HEK293T (cell line): ENCODE measurements around the gene CEACAM18.
A peak's percentile ranks its signal among the peaks of the same experiment; 100 is the strongest.

Experiments
- CTCF ChIA-PET: fragments of 350-600 bp; formaldehyde crosslinking; extraction: SDS; loops from one replicate; lab custom pipeline; 2021; ENCODE audit warnings: antibody characterized with exemption, inconsistent platforms; lab: Yijun Ruan, JAX
- POLR2A ChIA-PET: fragments of 350-600 bp; formaldehyde crosslinking; extraction: SDS; loops from one replicate; lab custom pipeline; 2020; ENCODE audit warnings: antibody characterized with exemption, inconsistent platforms; lab: Yijun Ruan, JAX
- DNase-seq: peaks from one replicate; pipeline ENCODE4 v3.0.0; 2012; ENCODE audit warnings: mixed read lengths; ENCODE audit errors: extremely low spot score
- ARNT ChIP-seq: fragments of 450-650 bp; IDR thresholded peaks from 2 replicates; pipeline ENCODE4 v1.6.1; 2017; ENCODE audit warnings: mild to moderate bottlenecking
- BHLHE40 ChIP-seq: fragments of 450-650 bp; IDR thresholded peaks from 2 replicates; pipeline ENCODE4 v1.6.1; 2016; ENCODE audit warnings: mild to moderate bottlenecking, moderate library complexity, borderline replicate concordance
- CTBP1 ChIP-seq: fragments of 450-650 bp; IDR thresholded peaks from 2 replicates; pipeline ENCODE4 v1.6.1; 2016; ENCODE audit warnings: borderline replicate concordance
- ELF4 ChIP-seq: fragments of 450-650 bp; IDR thresholded peaks from 2 replicates; pipeline ENCODE4 v1.6.1; 2017; ENCODE audit warnings: antibody characterized with exemption
- FOXA1 ChIP-seq: fragments of 450-650 bp; IDR thresholded peaks from 2 replicates; pipeline ENCODE4 v1.6.1; 2016; ENCODE audit warnings: mild to moderate bottlenecking
- FOXK2 ChIP-seq: fragments of 450-650 bp; IDR thresholded peaks from 2 replicates; pipeline ENCODE4 v1.6.1; 2016; ENCODE audit warnings: mild to moderate bottlenecking
- FOXM1 ChIP-seq: fragments of 450-650 bp; IDR thresholded peaks from 2 replicates; pipeline ENCODE4 v1.6.1; 2017; ENCODE audit warnings: mild to moderate bottlenecking, borderline replicate concordance
- HDGF ChIP-seq: fragments of 450-650 bp; IDR thresholded peaks from 2 replicates; pipeline ENCODE4 v1.6.1; 2017; ENCODE audit warnings: antibody characterized with exemption, borderline replicate concordance
- L3MBTL2 ChIP-seq: fragments of 450-650 bp; conservative IDR thresholded peaks from 2 replicates; pipeline ENCODE4 v1.6.1; 2016; ENCODE audit warnings: mild to moderate bottlenecking
- LEF1 ChIP-seq: fragments of 450-650 bp; IDR thresholded peaks from 2 replicates; pipeline ENCODE4 v1.6.1; 2017; ENCODE audit warnings: mild to moderate bottlenecking, borderline replicate concordance
- NFRKB ChIP-seq: fragments of 450-650 bp; IDR thresholded peaks from 2 replicates; pipeline ENCODE4 v1.6.1; 2016; ENCODE audit warnings: mild to moderate bottlenecking, moderate library complexity
- PKNOX1 ChIP-seq: fragments of 450-650 bp; IDR thresholded peaks from 2 replicates; pipeline ENCODE4 v1.6.1; 2016
- SP1 ChIP-seq: fragments of 450-650 bp; IDR thresholded peaks from 2 replicates; pipeline ENCODE4 v1.6.1; 2017
- SUZ12 ChIP-seq: fragments of 450-650 bp; IDR thresholded peaks from 2 replicates; pipeline ENCODE4 v1.6.1; 2016; ENCODE audit warnings: mild to moderate bottlenecking
- TARDBP ChIP-seq: fragments of 450-650 bp; IDR thresholded peaks from 2 replicates; pipeline ENCODE4 v1.6.1; 2016
- ZNF384 ChIP-seq: fragments of 450-650 bp; IDR thresholded peaks from 2 replicates; pipeline ENCODE4 v1.6.1; 2016

The CEACAM18 gene

DNA sequence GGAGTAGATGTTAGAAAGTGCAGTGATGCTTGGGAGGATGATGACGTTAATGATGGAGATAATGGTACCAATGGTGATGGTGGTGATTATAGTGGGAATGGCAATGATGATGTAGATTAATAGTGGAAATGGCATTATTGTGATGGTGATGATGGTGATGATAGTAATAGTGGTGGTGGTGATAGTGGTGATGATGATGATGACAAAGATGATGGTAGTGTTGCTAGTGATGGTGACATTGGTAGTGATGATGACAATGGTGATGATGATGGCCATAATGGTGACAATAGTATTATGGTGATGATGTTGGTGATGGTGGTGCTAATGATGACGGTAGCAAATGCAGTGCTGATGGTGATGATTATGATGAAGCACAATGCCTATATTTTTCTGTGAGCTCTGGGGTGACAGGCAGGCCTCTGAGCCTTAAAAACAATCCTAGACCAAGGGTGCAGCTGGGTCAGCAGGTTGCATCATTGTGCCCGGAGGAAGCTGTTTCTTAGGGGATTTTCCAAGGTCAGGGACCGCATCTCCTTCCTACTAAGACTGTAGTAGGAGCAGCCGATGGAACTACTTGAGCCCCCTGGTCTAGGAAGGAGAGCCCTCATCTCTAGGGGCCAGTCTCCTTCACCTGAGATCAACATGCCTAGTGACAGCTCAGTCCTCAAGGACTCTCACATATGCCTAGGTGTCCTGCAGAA lies 7.8 kb downstream of the CEACAM18 start:
- no peak for DNase-seq
- POLR2A ChIA-PET = no interaction called here
- CTCF ChIA-PET = no interaction called here
- no peak for TF ChIP-seq SUZ12
- no peak for TF ChIP-seq BHLHE40
- TF ChIP-seq NFRKB = no peak
- no peak for TF ChIP-seq FOXK2
- TF ChIP-seq TARDBP = no peak
- TF ChIP-seq HDGF = no peak
- no peak for TF ChIP-seq PKNOX1
- no peak for TF ChIP-seq ARNT
- no peak for TF ChIP-seq FOXM1
- TF ChIP-seq FOXA1 = no peak
- TF ChIP-seq CTBP1 = no peak
- TF ChIP-seq L3MBTL2 = no peak
- TF ChIP-seq LEF1 = no peak
- no peak for TF ChIP-seq SP1
- no peak for TF ChIP-seq ZNF384
- TF ChIP-seq ELF4 = no peak

DNA sequence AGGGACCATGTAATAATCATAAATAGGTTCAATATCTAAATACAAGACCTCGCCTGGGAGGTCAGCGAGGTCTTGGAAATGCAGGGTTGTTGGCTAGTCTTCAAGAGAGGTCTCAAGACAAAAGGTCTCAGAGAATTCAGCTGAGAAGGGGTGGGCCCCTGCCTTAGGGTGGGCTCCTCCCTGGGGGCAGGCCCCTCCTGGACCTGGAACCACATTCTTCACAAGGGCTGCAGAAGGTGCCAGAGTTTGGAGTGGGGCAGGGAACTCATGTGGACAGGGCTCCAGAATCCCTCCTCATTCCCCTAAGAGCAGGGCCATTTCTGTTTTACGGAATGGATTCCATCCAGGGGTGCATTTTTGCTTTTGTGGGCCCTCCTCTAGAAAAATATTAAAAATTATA lies 10.2 kb downstream of the CEACAM18 start:
- ChIA-PET POLR2A (no interaction called here), CTCF (no interaction called here)
- TF ChIP-seq FOXM1 = no peak
- TF ChIP-seq NFRKB = no peak
- TF ChIP-seq FOXK2 = no peak
- no peak for TF ChIP-seq LEF1
- TF ChIP-seq HDGF = no peak
- no peak for TF ChIP-seq SP1
- TF ChIP-seq SUZ12 = no peak
- no peak for TF ChIP-seq PKNOX1
- TF ChIP-seq L3MBTL2 = no peak
- no peak for TF ChIP-seq TARDBP
- TF ChIP-seq FOXA1 = no peak
- no peak for DNase-seq

GRCh38 chr19:51489113-51489512 lies 10.8 kb downstream of the CEACAM18 start:
- POLR2A ChIA-PET = no interaction called here
- CTCF ChIA-PET = no interaction called here

GRCh38 chr19:51490676-51491075 lies 12.3 kb downstream of the CEACAM18 start:
- POLR2A ChIA-PET = no interaction called here
- no peak for TF ChIP-seq LEF1
- TF ChIP-seq NFRKB = no peak
- TF ChIP-seq L3MBTL2 = no peak
- no peak for TF ChIP-seq BHLHE40
- no peak for TF ChIP-seq SP1
- 0 out of 2 replicates have a peak, but pooled peaks have one; percentile 24 for TF ChIP-seq PKNOX1
- TF ChIP-seq ARNT = no peak
- no peak for DNase-seq
- CTCF ChIA-PET = no interaction called here

More at GRCh38 chr19:51489113-51489512, 10.8 kb downstream of the CEACAM18 start:
- DNase-seq = no peak
- no peak for TF ChIP-seq ZNF384
- no peak for TF ChIP-seq BHLHE40
- no peak for TF ChIP-seq PKNOX1
- no peak for TF ChIP-seq NFRKB
- no peak for TF ChIP-seq ARNT
- TF ChIP-seq L3MBTL2 = no peak
- TF ChIP-seq ELF4 = no peak
- no peak for TF ChIP-seq FOXA1
- no peak for TF ChIP-seq SUZ12
- no peak for TF ChIP-seq FOXM1
- no peak for TF ChIP-seq TARDBP

GRCh38 chr19:51491586-51491985 lies 13.2 kb downstream of the CEACAM18 start:
- DNase-seq = no peak
- CTCF ChIA-PET = interaction anchor here (0.6 kb wide), 1 partner anchor 11 kb away, joined by 3 read pairs; no protein-coding TSS in a partner anchor
- POLR2A ChIA-PET = no interaction called here
- no peak for TF ChIP-seq BHLHE40
- TF ChIP-seq ELF4 = no peak
- TF ChIP-seq SUZ12 = no peak
- no peak for TF ChIP-seq FOXA1
- no peak for TF ChIP-seq ZNF384
- no peak for TF ChIP-seq PKNOX1
- TF ChIP-seq ARNT = no peak
- TF ChIP-seq LEF1 = no peak
- no peak for TF ChIP-seq TARDBP
- no peak for TF ChIP-seq HDGF
- TF ChIP-seq FOXK2 = no peak
- TF ChIP-seq FOXM1 = no peak
- no peak for TF ChIP-seq NFRKB
- TF ChIP-seq SP1 = no peak
- TF ChIP-seq CTBP1 = no peak
- no peak for TF ChIP-seq L3MBTL2
